Body of pancreas (tissue), 4 donors: ENCODE measurements around the gene GNPDA2. TPM values are rescaled to one million over a fixed set of nuclear protein-coding genes. Genes with fewer than 3 reads are reported as not detected.
A peak's percentile ranks its signal among the peaks of the same experiment; 100 is the strongest.
"Not testable (repeated sequence)": the region's sequence is repeated elsewhere in the genome, so short reads cannot be mapped to it uniquely, and the experiment has no call there.

ENCODE experiments used
- ATAC-seq: fragments of 150-250 bp; one replicate; pipeline ENCODE4 v1.9.1; 2016
- DNase-seq, 4 donors: peaks; one replicate each; pipeline ENCODE4 v3.0.0-alpha.2; 2019
- H3K27ac ChIP-seq, 4 donors: fragments of 200-600 bp; sonication (generic); 1 replicate in 3 of 4; 2 replicates in 1 of 4; pipeline versions ENCODE4 v1.5.1 to v1.6.1; 2016 to 2019; ENCODE audit warnings: mild to moderate bottlenecking in 1 of 4, mixed read lengths in 1 of 4, moderate library complexity in 1 of 4
- H3K27me3 ChIP-seq, 2 donors: fragments of 200-600 bp; sonication (generic); one replicate each; pipeline ENCODE4 v1.6.0; 2016; ENCODE audit warnings: mild to moderate bottlenecking in 1 of 2
- H3K36me3 ChIP-seq, 2 donors: fragments of 200-600 bp; sonication (generic); replicated peaks in 1 of 2; 2 replicates each; pipeline ENCODE4 v1.5.1; 2016; ENCODE audit warnings: low read depth in 2 of 2; ENCODE audit not compliant: insufficient read depth in 1 of 2
- H3K4me1 ChIP-seq: fragments of 200-600 bp; sonication (generic); one replicate; pipeline ENCODE4 v1.6.0; 2016
- H3K4me3 ChIP-seq, 2 donors: fragments of 200-600 bp; sonication (generic); 1 replicate in 1 of 2; 2 replicates in 1 of 2; pipeline ENCODE4 v1.5.1; 2016 to 2019
- H3K9me3 ChIP-seq, 3 donors: fragments of 200-600 bp; sonication (generic); 1 replicate in 2 of 3; 2 replicates in 1 of 3; pipeline ENCODE4 v1.5.1; 2016
- POLR2A ChIP-seq, 3 donors: fragments of 450-650 bp; IDR thresholded peaks; one replicate each; pipeline ENCODE4 v1.6.1; 2016; ENCODE audit warnings: antibody characterized with exemption in 3 of 3, mild to moderate bottlenecking in 2 of 3
- WGBS, 2 donors: methylation state at CpG; one replicate each; pipeline ENCODE4 v1.1.5; 2017; 5-methylcytosine and 5-hydroxymethylcytosine counted together
- intact Hi-C: fragments of 100-400 bp; cut with DNase I; formaldehyde crosslinking; loops from one replicate; pipeline ENCODE4 v1.15.1; 2023
- total RNA-seq, 2 donors: library from RNA; depleted of rRNA; stranded (reverse); fragments of >200 nt; gene quantifications; one replicate each; pipeline ENCODE4 v1.1.0, GENCODE V29; 2016
- TF ChIP-seq, protein P1 (sequence below), 7 experiments: fragments of 450-650 bp in 4 of 7; fragments of 200-600 bp in 3 of 7; sonication (generic) in 3 of 7; IDR thresholded peaks; one replicate each; pipeline ENCODE4 v1.5.1; 2016 to 2019; ENCODE audit warnings: antibody characterized with exemption in 7 of 7

The GNPDA2 gene
- total RNA-seq, 2 donors from 2014 or later: 8.6 to 17.6 TPM

DNA sequence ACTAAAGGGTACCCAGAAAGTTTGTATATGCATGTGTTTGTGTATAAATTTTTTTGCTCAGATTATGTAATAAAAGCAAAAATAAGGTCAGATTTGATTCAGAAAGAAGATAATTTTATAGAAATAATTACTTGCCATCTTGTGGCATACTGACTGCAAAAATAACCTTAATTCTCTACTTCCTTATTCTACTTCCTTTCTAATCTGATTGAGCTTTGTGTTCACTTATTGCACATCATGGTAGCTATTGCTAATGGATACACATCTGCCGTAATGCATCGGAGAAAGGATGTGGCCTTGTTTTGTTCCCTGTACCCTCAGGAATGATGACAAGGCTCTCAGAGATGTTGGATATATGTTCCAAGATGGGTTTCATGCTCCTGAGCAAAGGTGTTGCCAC lies 10.5 kb upstream of the GNPDA2 start:
- DNase-seq (no peak), ATAC-seq (no peak)
- TF ChIP-seq, protein P1, sequence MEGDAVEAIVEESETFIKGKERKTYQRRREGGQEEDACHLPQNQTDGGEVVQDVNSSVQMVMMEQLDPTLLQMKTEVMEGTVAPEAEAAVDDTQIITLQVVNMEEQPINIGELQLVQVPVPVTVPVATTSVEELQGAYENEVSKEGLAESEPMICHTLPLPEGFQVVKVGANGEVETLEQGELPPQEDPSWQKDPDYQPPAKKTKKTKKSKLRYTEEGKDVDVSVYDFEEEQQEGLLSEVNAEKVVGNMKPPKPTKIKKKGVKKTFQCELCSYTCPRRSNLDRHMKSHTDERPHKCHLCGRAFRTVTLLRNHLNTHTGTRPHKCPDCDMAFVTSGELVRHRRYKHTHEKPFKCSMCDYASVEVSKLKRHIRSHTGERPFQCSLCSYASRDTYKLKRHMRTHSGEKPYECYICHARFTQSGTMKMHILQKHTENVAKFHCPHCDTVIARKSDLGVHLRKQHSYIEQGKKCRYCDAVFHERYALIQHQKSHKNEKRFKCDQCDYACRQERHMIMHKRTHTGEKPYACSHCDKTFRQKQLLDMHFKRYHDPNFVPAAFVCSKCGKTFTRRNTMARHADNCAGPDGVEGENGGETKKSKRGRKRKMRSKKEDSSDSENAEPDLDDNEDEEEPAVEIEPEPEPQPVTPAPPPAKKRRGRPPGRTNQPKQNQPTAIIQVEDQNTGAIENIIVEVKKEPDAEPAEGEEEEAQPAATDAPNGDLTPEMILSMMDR (IDR thresholded peaks at IDR 0.05): no peak
- no peak for TF ChIP-seq POLR2A (IDR thresholded peaks at IDR 0.05)
- Histone ChIP-seq H3K4me1 (no peaks in the 10 kb centered on the region), H3K27ac (no peak overlapping the region), H3K9me3 (no peaks in the 10 kb centered on the region), H3K36me3 (no peaks in the 10 kb centered on the region), H3K4me3 (no peak overlapping the region), H3K27me3 (no peaks in the 10 kb centered on the region)
- WGBS, 2 donors: 83 to 89% methylated on average over 2 of the region's 2 CpGs
- intact Hi-C loops: no loop called here

DNA sequence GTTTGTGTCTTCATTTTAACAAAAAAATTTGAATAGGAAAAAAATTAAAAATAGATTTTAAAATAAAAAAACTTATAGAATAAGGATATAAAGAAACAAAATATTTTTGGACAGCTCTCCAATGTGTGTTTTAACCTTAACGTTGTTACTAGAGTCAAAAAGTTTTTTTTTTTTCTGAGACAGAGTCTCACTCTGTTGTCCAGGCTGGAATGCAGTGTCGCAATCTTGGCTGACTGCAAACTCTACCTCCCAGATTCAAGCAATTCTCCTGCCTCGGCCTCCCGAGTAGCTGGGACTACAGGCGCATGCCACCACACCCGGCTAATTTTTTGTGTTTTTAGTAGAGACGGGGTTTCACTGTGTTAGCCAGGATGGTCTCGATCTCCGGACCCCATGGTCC lies 2.3 kb upstream of the GNPDA2 start:
- H3K27ac ChIP-seq, H3K36me3 ChIP-seq, H3K9me3 ChIP-seq, DNase-seq, intact Hi-C loops, H3K4me3 ChIP-seq, H3K27me3 ChIP-seq, ATAC-seq: not testable (repeated sequence)
- peaks cover 17% of the 10 kb centered on the region for H3K4me1 ChIP-seq
- WGBS, 2 donors: 89% methylated on average over 9 of the region's 9 CpGs

DNA sequence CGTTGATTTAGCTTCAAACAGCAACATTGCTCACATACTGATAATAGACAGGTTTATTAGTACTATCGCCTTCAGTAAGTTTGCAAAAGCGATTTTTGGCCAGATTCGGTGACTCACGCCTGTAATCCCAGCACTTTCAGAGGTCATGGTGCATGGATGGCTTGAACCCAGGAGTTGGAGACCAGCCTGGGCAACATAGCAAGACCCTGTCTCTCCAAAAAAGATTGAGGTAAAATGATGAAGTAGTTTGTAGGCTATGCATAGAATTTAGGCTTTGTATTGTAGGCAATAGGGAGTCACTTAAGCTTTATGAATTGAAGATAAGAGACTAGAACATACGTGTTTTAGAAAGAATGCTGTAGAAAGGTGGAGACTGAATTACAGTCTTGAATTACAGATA lies 1.1 kb upstream of the GNPDA2 start:
- Histone ChIP-seq H3K4me1 (peaks cover 17% of the 10 kb centered on the region), H3K27me3 (no peaks in the 10 kb centered on the region), H3K27ac (no peak overlapping the region), H3K36me3 (no peaks in the 10 kb centered on the region), H3K9me3 (no peaks in the 10 kb centered on the region), H3K4me3 (no peak overlapping the region)
- no peak for TF ChIP-seq POLR2A (IDR thresholded peaks at IDR 0.05)
- TF ChIP-seq, protein P1 (IDR thresholded peaks at IDR 0.05): no peak
- 71 to 75% methylated on average over 6 of the region's 6 CpGs for WGBS, 2 donors
- ATAC-seq (no peak), DNase-seq (no peak)
- intact Hi-C loops: no loop called here

DNA sequence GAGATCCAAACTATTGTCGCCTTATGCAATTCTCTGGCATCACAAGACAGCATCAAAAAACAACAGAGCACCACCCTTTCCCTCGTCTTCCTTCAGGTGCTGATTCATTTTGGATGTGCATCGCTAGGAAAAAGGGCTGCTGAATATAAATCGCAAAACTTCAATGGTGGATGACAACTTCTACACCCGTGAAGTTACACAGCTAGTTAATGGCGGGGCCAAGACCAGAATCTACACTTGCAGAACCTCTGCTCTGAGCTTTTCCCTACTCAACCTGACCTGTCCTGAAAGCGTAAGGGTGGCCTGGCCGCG lies 674 bp downstream of the GNPDA2 start:
- 1 to 3% methylated on average over 8 to 9 of the region's 9 CpGs for WGBS, 2 donors
- ATAC-seq: no peak
- no peak for TF ChIP-seq POLR2A (IDR thresholded peaks at IDR 0.05)
- TF ChIP-seq, protein P1 (IDR thresholded peaks at IDR 0.05): no peak
- H3K27ac ChIP-seq: peak overlapping the region; percentile 27 to 78 (median 71)
- intact Hi-C loops: no loop called here
- H3K4me1 ChIP-seq: peaks cover 17% of the 10 kb centered on the region
- no peaks in the 10 kb centered on the region for H3K9me3 ChIP-seq
- no peak for DNase-seq
- no peaks in the 10 kb centered on the region for H3K36me3 ChIP-seq
- H3K4me3 ChIP-seq: peak overlapping the region; percentile 53 to 93
- no peaks in the 10 kb centered on the region for H3K27me3 ChIP-seq

DNA sequence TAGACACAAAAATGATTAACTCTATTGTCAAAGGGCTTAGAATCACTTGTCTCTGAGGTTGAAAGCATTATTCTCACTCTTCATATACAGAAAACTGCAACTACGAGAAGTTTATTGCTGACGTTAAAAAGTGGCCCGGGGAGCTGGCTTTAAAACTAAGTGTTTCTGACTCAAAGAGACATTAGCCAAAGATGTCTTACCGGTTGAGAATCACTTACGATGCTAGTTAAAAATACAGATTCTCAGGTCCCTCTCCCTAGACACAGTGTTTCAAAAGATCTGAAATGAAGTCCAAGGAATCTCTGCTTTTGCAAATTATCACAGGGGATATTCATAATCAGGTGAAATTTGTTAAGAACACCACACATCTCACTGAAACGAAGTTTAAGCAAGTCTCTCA lies 1.2 kb downstream of the GNPDA2 start:
- TF ChIP-seq, protein P1 (IDR thresholded peaks at IDR 0.05): no peak
- TF ChIP-seq POLR2A (IDR thresholded peaks at IDR 0.05): no peak
- H3K4me3 ChIP-seq: peak overlapping the region in 1 of 2 donors; percentile 53
- 43 to 58% methylated on average over 6 of the region's 6 CpGs for WGBS, 2 donors
- no peaks in the 10 kb centered on the region for H3K27me3 ChIP-seq
- ATAC-seq: no peak
- H3K4me1 ChIP-seq: peaks cover 17% of the 10 kb centered on the region
- no peak for DNase-seq
- intact Hi-C loops: no loop called here
- no peak overlapping the region for H3K27ac ChIP-seq
- H3K9me3 ChIP-seq: no peaks in the 10 kb centered on the region
- no peaks in the 10 kb centered on the region for H3K36me3 ChIP-seq
